Keratinocyte (primary cell): Measurements from ENCODE around the gene GDA. TPM values are rescaled to one million over a fixed set of nuclear protein-coding genes. Genes with fewer than 3 reads are reported as not detected.

ENCODE experiments used
- DNase-seq: peaks from one replicate; pipeline ENCODE4 v3.0.0-alpha.2; 2011; ENCODE audit warnings: low read depth, missing footprints, low spot score
- FAIRE-seq: peaks from 2 replicates; lab custom pipeline; 2011; peaks lifted over from hg19 to GRCh38; lab: Jason Lieb, UNC
- H2AFZ ChIP-seq: 2 replicates; pipeline ENCODE4 v1.6.0; 2012; ENCODE audit warnings: low read length, control low read depth, inconsistent platforms; ENCODE audit not compliant: control insufficient read depth
- H3K27ac ChIP-seq: 2 replicates; pipeline ENCODE4 v1.5.1; 2011; ENCODE audit warnings: low read length; ENCODE audit not compliant: control insufficient read depth, insufficient read depth
- H3K27me3 ChIP-seq: 3 replicates; pipeline ENCODE4 v1.6.0; 2011; ENCODE audit warnings: low read length; ENCODE audit not compliant: control insufficient read depth, insufficient read depth; ENCODE audit errors: extremely low read depth
- H3K36me3 ChIP-seq, 2 experiments: 2 replicates in 1 of 2; 3 replicates in 1 of 2; pipeline ENCODE4 v1.5.1; 2011; ENCODE audit warnings: low read length in 2 of 2, mild to moderate bottlenecking in 1 of 2; ENCODE audit not compliant: control insufficient read depth in 2 of 2, insufficient read depth in 2 of 2; ENCODE audit errors: extremely low read depth in 1 of 2
- H3K4me1 ChIP-seq: 3 replicates; pipeline ENCODE4 v1.5.1; 2011; ENCODE audit warnings: low read length; ENCODE audit not compliant: control insufficient read depth, insufficient read depth; ENCODE audit errors: extremely low read depth
- H3K4me2 ChIP-seq: 3 replicates; pipeline ENCODE4 v1.6.0; 2011; ENCODE audit warnings: low read depth, low read length; ENCODE audit not compliant: control insufficient read depth, insufficient read depth; ENCODE audit errors: extremely low read depth
- H3K4me3 ChIP-seq, 3 experiments: fragments of 200-600 bp in 1 of 3; sonication (generic) in 1 of 3; 2 replicates in 2 of 3; 3 replicates in 1 of 3; pipeline ENCODE4 v1.5.1; 2011 to 2016; ENCODE audit warnings: low read length in 3 of 3, mild to moderate bottlenecking in 3 of 3, control low read depth in 2 of 3, inconsistent platforms in 1 of 3, low read depth in 1 of 3, mixed read lengths in 1 of 3, mixed run types in 1 of 3, moderate library complexity in 1 of 3; ENCODE audit not compliant: control insufficient read depth in 2 of 3, insufficient read depth in 2 of 3; ENCODE audit errors: extremely low read depth in 1 of 3
- H3K79me2 ChIP-seq: 2 replicates; pipeline ENCODE4 v1.6.0; 2012; ENCODE audit warnings: low read length; ENCODE audit not compliant: control insufficient read depth, insufficient read depth
- H3K9ac ChIP-seq: 3 replicates; pipeline ENCODE4 v1.6.0; 2011; ENCODE audit warnings: low read length; ENCODE audit not compliant: control insufficient read depth, insufficient read depth; ENCODE audit errors: extremely low read depth
- H3K9me1 ChIP-seq: 3 replicates; pipeline ENCODE4 v1.6.0; 2011; ENCODE audit warnings: low read length; ENCODE audit not compliant: control insufficient read depth, insufficient read depth; ENCODE audit errors: extremely low read depth
- H3K9me3 ChIP-seq: 2 replicates; pipeline ENCODE4 v1.5.1; 2012; ENCODE audit warnings: low read depth, low read length; ENCODE audit not compliant: control insufficient read depth
- H4K20me1 ChIP-seq: 3 replicates; pipeline ENCODE4 v1.6.0; 2011; ENCODE audit warnings: low read length; ENCODE audit not compliant: control insufficient read depth, insufficient read depth; ENCODE audit errors: extremely low read depth
- EZH2 ChIP-seq: IDR thresholded peaks from one replicate; pipeline ENCODE4 v1.6.1; 2012; ENCODE audit warnings: inconsistent platforms, mild to moderate bottlenecking, low read length, moderate library complexity
- dilution Hi-C: fragments of 300-500 bp; cut with MboI; formaldehyde crosslinking; loops from one replicate; pipeline ENCODE4 v1.7.0; 2020; ENCODE audit warnings: low sequenced_read_pairs; ENCODE audit not compliant: extremely low pct_ligation_motif_present
- polyA plus RNA-seq, 5 experiments: library from polyadenylated mRNA; depleted of rRNA in 3 of 5; stranded (reverse) in 3 of 5; stranded (forward) in 1 of 5; unstranded in 1 of 5; fragments of >200 nt; gene quantifications; 1 replicate in 1 of 5; 2 replicates in 3 of 5; 3 replicates in 1 of 5; pipeline versions ENCODE4 v1.2.1 to v1.2.3, GENCODE V29; 2011 to 2012; ENCODE audit warnings: missing spikeins in 2 of 5, low read depth in 1 of 5, low replicate concordance in 1 of 5
- TF ChIP-seq, protein P1 (sequence below), 3 experiments: IDR thresholded peaks in 1 of 3; conservative IDR thresholded peaks in 1 of 3; optimal IDR thresholded peaks in 1 of 3; 2 replicates in 2 of 3; 3 replicates in 1 of 3; pipeline versions ENCODE3 to v1.5.1; 2011; ENCODE audit warnings: low read length in 3 of 3, mild to moderate bottlenecking in 3 of 3, moderate library complexity in 2 of 3, control low read depth in 1 of 3, inconsistent platforms in 1 of 3; ENCODE audit not compliant: insufficient read depth in 2 of 3; ENCODE audit errors: extremely low read depth in 1 of 3

GDA gene
- polyA plus RNA-seq, 1 donor (not counting 4 experiments of a cell fraction or from before 2014, with no cell fraction given), result 0.75 TPM

DNA sequence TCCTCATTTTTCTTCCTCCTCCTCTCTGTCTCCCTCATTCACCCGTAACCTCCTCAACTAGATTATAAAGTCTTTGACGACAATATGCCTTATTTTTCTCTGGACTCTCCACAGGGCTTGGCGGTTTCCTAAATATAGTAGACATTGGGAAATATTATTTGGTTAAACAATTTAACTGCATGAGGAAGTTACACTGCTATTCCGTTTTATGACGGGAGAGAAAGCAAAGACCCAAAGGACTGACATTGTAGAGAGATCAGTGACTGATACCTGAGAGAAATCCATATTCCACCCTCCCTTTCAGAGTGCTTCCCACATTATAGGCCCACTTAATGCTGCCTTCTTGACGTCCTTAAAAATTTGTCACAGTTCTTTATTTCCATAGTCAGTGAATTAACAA lies 51.2 kb downstream of the GDA start:
- Histone ChIP-seq H3K79me2 (no peaks in the 10 kb centered on the region), H3K4me2 (no peak overlapping the region), H3K9ac (no peak overlapping the region), H3K4me3 (no peak overlapping the region), H3K9me1 (no peaks in the 10 kb centered on the region), H3K27ac (no peak overlapping the region), H3K9me3 (no peaks in the 10 kb centered on the region), H4K20me1 (no peaks in the 10 kb centered on the region), H3K27me3 (peaks cover 17% of the 10 kb centered on the region), H3K4me1 (no peaks in the 10 kb centered on the region), H2AFZ (no peak overlapping the region), H3K36me3 (no peaks in the 10 kb centered on the region)
- dilution Hi-C loops, result no loop called here
- DNase-seq (no peak), FAIRE-seq (no peak)
- no peak for TF ChIP-seq EZH2

DNA sequence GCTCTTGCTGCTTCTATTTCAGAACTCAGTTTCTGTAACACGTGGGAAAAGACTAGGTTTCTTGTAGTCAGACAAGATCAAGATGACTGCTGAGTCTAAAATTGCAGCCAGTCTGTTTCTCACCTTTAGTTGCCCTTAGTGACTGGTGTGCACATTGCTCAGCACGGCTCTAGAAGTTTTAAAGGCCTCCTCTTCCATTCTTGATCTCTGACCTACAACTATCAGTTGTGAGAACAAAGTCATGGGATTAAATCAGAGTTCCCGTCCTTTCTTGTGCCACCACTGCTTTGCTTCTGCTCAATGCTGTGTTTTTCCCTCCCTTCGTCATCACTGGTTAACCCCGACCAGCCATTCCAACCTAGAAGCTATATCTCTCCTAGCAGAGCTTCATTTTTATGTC lies 52.8 kb downstream of the GDA start:
- dilution Hi-C loops, result no loop called here
- DNase-seq, result no peak
- H3K27ac ChIP-seq, result no peak overlapping the region
- H3K27me3 ChIP-seq, result peaks cover 17% of the 10 kb centered on the region
- no peaks in the 10 kb centered on the region for H3K36me3 ChIP-seq
- no peak overlapping the region for H3K9ac ChIP-seq
- H3K4me1 ChIP-seq, result no peaks in the 10 kb centered on the region
- H3K4me2 ChIP-seq, result no peak overlapping the region
- no peaks in the 10 kb centered on the region for H3K9me1 ChIP-seq
- no peaks in the 10 kb centered on the region for H3K9me3 ChIP-seq
- no peaks in the 10 kb centered on the region for H4K20me1 ChIP-seq
- no peak overlapping the region for H3K4me3 ChIP-seq
- H2AFZ ChIP-seq, result no peak overlapping the region
- TF ChIP-seq, protein P1, sequence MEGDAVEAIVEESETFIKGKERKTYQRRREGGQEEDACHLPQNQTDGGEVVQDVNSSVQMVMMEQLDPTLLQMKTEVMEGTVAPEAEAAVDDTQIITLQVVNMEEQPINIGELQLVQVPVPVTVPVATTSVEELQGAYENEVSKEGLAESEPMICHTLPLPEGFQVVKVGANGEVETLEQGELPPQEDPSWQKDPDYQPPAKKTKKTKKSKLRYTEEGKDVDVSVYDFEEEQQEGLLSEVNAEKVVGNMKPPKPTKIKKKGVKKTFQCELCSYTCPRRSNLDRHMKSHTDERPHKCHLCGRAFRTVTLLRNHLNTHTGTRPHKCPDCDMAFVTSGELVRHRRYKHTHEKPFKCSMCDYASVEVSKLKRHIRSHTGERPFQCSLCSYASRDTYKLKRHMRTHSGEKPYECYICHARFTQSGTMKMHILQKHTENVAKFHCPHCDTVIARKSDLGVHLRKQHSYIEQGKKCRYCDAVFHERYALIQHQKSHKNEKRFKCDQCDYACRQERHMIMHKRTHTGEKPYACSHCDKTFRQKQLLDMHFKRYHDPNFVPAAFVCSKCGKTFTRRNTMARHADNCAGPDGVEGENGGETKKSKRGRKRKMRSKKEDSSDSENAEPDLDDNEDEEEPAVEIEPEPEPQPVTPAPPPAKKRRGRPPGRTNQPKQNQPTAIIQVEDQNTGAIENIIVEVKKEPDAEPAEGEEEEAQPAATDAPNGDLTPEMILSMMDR (optimal IDR thresholded peaks at IDR 0.05 in 1 of 3, IDR thresholded peaks at IDR 0.05 in 1 of 3, conservative IDR thresholded peaks at IDR 0.05 in 1 of 3; ENCODE audit: extremely low read depth in 1 of 3, insufficient read depth in 2 of 3, low read length in 3 of 3), result no peak
- no peak for TF ChIP-seq EZH2
- FAIRE-seq, result no peak
- no peaks in the 10 kb centered on the region for H3K79me2 ChIP-seq

DNA sequence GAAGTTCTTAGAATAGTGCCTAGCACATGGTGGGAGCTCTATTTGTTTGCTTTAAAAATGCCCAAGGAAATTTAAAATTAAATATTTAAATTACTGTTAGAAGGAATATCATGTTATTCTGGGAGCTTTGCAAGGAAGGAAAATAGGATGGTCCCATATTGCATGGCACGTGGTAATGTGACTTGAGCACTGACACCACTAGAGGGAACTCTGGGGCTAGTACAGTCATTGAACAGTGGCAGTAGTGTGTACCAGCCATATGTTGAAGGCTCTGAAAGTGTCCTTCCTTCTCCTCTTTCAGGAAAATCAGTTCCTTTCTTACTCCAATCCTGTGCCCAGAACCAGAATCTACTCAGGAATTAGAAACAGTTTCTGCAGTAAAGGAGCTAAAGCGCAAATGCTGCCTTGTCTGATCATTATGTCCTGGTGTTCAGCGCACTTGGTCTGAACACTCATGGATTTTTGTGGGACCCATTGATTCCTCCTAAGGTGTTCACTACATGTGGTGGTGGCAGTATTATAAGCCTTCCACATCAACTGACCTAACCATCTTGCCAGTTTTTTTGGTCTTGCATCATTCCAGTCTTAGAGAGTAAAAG lies 54.1 kb downstream of the GDA start:
- DNase-seq, result no peak
- Histone ChIP-seq H3K9ac (no peak overlapping the region), H3K4me3 (no peak overlapping the region), H3K9me1 (no peaks in the 10 kb centered on the region), H3K4me2 (no peak overlapping the region), H4K20me1 (no peaks in the 10 kb centered on the region), H3K27me3 (peaks cover 28% of the 10 kb centered on the region), H3K27ac (no peak overlapping the region), H3K36me3 (no peaks in the 10 kb centered on the region), H3K79me2 (no peaks in the 10 kb centered on the region), H3K4me1 (no peaks in the 10 kb centered on the region), H2AFZ (no peak overlapping the region), H3K9me3 (no peaks in the 10 kb centered on the region)
- FAIRE-seq, result peak; percentile 92
- dilution Hi-C loops, result no loop called here
- TF ChIP-seq, protein P1 (optimal IDR thresholded peaks at IDR 0.05 in 1 of 3, IDR thresholded peaks at IDR 0.05 in 1 of 3, conservative IDR thresholded peaks at IDR 0.05 in 1 of 3; ENCODE audit: extremely low read depth in 1 of 3, insufficient read depth in 2 of 3, low read length in 3 of 3), result peak; percentile 68 to 89 (median 70)
- TF ChIP-seq EZH2, result no peak
